Cortex of kidney (tissue), 1 donor: ENCODE data around the gene SRRM5.
"Not testable (repeated sequence)": the region's sequence is repeated elsewhere in the genome, so short reads cannot be mapped to it uniquely, and the experiment has no call there.

Experiments
- DNase-seq: peaks from one replicate; lab custom pipeline; 2025; lab: John Stamatoyannopoulos, UW

SRRM5 gene

GRCh38 chr19:43616306-43616705 is 4.4 kb downstream of the SRRM5 start:
- DNase-seq = no peak

- no peak for DNase-seq
These were observed 5.1 kb downstream of the SRRM5 start for GRCh38 chr19:43616954-43617353.

GRCh38 chr19:43618921-43619261 is 7.0 kb downstream of the SRRM5 start:
- no peak for DNase-seq

- DNase-seq = peak; percentile 67
These were observed 7.6 kb downstream of the SRRM5 start, which contains the start of gene ZNF428 for GRCh38 chr19:43619262-43620060. Gene ZNF428 (minus strand): TSS chr19:43619629. CDS start chr19:43614304, 5,325 bp downstream.

- DNase-seq = no peak
These were observed 8.4 kb downstream of the SRRM5 start for GRCh38 chr19:43620061-43621001.

GRCh38 chr19:43622070-43622469 is 10.2 kb downstream of the SRRM5 start:
- DNase-seq = no peak

- no peak for DNase-seq
These were observed 11.1 kb downstream of the SRRM5 start for GRCh38 chr19:43622956-43623355.

- no peak for DNase-seq
These were observed 12.2 kb downstream of the SRRM5 start for GRCh38 chr19:43623889-43624670.

- DNase-seq = no peak
These were observed 13.0 kb downstream of the SRRM5 start for GRCh38 chr19:43624933-43625332.

- no peak for DNase-seq
These were observed 14.2 kb downstream of the SRRM5 start for GRCh38 chr19:43625918-43626579.

- DNase-seq = no peak
These were observed 14.9 kb downstream of the SRRM5 start for GRCh38 chr19:43626838-43627237.

- DNase-seq = no peak
These were observed 16.9 kb downstream of the SRRM5 start for GRCh38 chr19:43628646-43629326.

GRCh38 chr19:43631491-43631890 is 19.6 kb downstream of the SRRM5 start:
- no peak for DNase-seq

GRCh38 chr19:43633520-43633919 is 21.6 kb downstream of the SRRM5 start:
- DNase-seq = no peak

GRCh38 chr19:43634068-43634467 is 22.2 kb downstream of the SRRM5 start:
- DNase-seq = no peak

- DNase-seq = no peak
These were observed 22.6 kb downstream of the SRRM5 start for GRCh38 chr19:43634506-43634871.

- DNase-seq = no peak
These were observed 23.1 kb downstream of the SRRM5 start for GRCh38 chr19:43634872-43635560.

GRCh38 chr19:43635561-43635940 is 23.7 kb downstream of the SRRM5 start:
- DNase-seq = not testable (repeated sequence)

- DNase-seq = no peak
These were observed 24.3 kb downstream of the SRRM5 start for GRCh38 chr19:43636121-43636683.
